A549 (cell line): ENCODE measurements around the gene INPP5K. TPM values are rescaled to one million over a fixed set of nuclear protein-coding genes. Genes with fewer than 3 reads are reported as not detected.

Experiments used
- ATAC-seq, 2 experiments: fragments of 200-7000 bp in 1 of 2; fragments of >200 bp in 1 of 2; cut with Nextera tagmentation in 1 of 2; cut with Tn5 transposase in 1 of 2; 3 replicates each; pipeline versions ENCODE4 v1.8.0 to v1.9.1; 2018 to 2020; ENCODE audit warnings: mild to moderate bottlenecking in 1 of 2, moderate library complexity in 1 of 2
- CTCF ChIA-PET: fragments of 300-600 bp; sonication (Branson Sonifier 250); formaldehyde crosslinking; extraction: SDS; loops from one replicate; lab custom pipeline; 2021; ENCODE audit warnings: antibody characterized with exemption, inconsistent platforms; lab: Yijun Ruan, JAX
- POLR2A ChIA-PET: fragments of 350-600 bp; formaldehyde crosslinking; extraction: SDS; loops from one replicate; lab custom pipeline; 2021; ENCODE audit warnings: antibody characterized with exemption, inconsistent platforms; lab: Yijun Ruan, JAX
- DNase-seq, 2 experiments: peaks; one replicate each; pipeline versions ENCODE4 v3.0.0 to v3.0.0-alpha.2; 2011 to 2016; ENCODE audit warnings: low read depth in 1 of 2, low spot score in 1 of 2
- FAIRE-seq: peaks from 2 replicates; lab custom pipeline; 2011; peaks lifted over from hg19 to GRCh38; lab: Jason Lieb, UNC
- H3K27ac ChIP-seq, 2 experiments: fragments of >200 bp; sonication (Bioruptor Twin); formaldehyde crosslinking; 3 replicates each; pipeline ENCODE4 v1.5.1; 2016 to 2017
- H3K4me1 ChIP-seq: fragments of >200 bp; sonication (Bioruptor Twin); formaldehyde crosslinking; 3 replicates; pipeline ENCODE4 v1.6.1; 2016
- H3K4me2 ChIP-seq: fragments of >200 bp; sonication (Bioruptor Twin); formaldehyde crosslinking; 3 replicates; pipeline ENCODE4 v1.6.1; 2016
- H3K4me3 ChIP-seq: fragments of >200 bp; sonication (Bioruptor Twin); formaldehyde crosslinking; 3 replicates; pipeline ENCODE4 v1.5.1; 2016
- H3K9me3 ChIP-seq: fragments of >200 bp; sonication (Bioruptor Twin); formaldehyde crosslinking; 3 replicates; pipeline ENCODE4 v1.6.1; 2016
- BHLHE40 ChIP-seq: IDR thresholded peaks from 2 replicates; pipeline ENCODE4 v1.6.1; 2012; ENCODE audit warnings: low read depth, low read length, inconsistent platforms
- CBX2 ChIP-seq: fragments of 200-600 bp; sonication (generic); IDR thresholded peaks from 2 replicates; pipeline ENCODE4 v1.6.1; 2016; ENCODE audit warnings: low read depth, mild to moderate bottlenecking, borderline replicate concordance
- CHD4 ChIP-seq: fragments of 200-600 bp; sonication (generic); IDR thresholded peaks from 2 replicates; pipeline ENCODE4 v1.6.1; 2016; ENCODE audit warnings: antibody characterized with exemption, mild to moderate bottlenecking, borderline replicate concordance
- EHF ChIP-seq: fragments of 250-450 bp; sonication (Bioruptor Pico); IDR thresholded peaks from 2 replicates; pipeline ENCODE4 v1.5.0; 2020; ENCODE audit warnings: mild to moderate bottlenecking
- FOXS1 ChIP-seq: fragments of 250-450 bp; sonication (Bioruptor Pico); IDR thresholded peaks from 2 replicates; pipeline ENCODE4 v1.5.0; 2020; ENCODE audit warnings: mild to moderate bottlenecking, moderate library complexity
- HEYL ChIP-seq: fragments of 250-450 bp; sonication (Bioruptor Pico); IDR thresholded peaks from 2 replicates; pipeline ENCODE4 v1.8.0; 2021; ENCODE audit warnings: mild to moderate bottlenecking, moderate library complexity
- HOXA7 ChIP-seq: fragments of 250-450 bp; sonication (Bioruptor Pico); IDR thresholded peaks from 2 replicates; pipeline ENCODE4 v1.5.0; 2020; ENCODE audit warnings: mild to moderate bottlenecking, moderate library complexity
- HOXB13 ChIP-seq: fragments of 250-450 bp; sonication (Bioruptor Pico); IDR thresholded peaks from 2 replicates; pipeline ENCODE4 v1.5.0; 2020; ENCODE audit warnings: low read depth, mild to moderate bottlenecking, moderate library complexity
- HOXB5 ChIP-seq: fragments of 250-450 bp; sonication (Bioruptor Pico); IDR thresholded peaks from 2 replicates; pipeline ENCODE4 v1.5.0; 2020; ENCODE audit warnings: mild to moderate bottlenecking, moderate library complexity
- JUNB ChIP-seq: fragments of >200 bp; sonication (Bioruptor Twin); formaldehyde crosslinking; IDR thresholded peaks from 2 replicates; pipeline ENCODE4 v1.6.1; 2016
- KDM1A ChIP-seq: fragments of 200-600 bp; sonication (generic); IDR thresholded peaks from 2 replicates; pipeline ENCODE4 v1.6.1; 2016; ENCODE audit warnings: low read depth, mild to moderate bottlenecking
- MAFK ChIP-seq: fragments of 450-650 bp; IDR thresholded peaks from 2 replicates; pipeline ENCODE4 v1.6.1; 2014; ENCODE audit not compliant: partially characterized antibody
- MAZ ChIP-seq: fragments of 150-350 bp; IDR thresholded peaks from 2 replicates; pipeline ENCODE4 v1.6.1; 2014; ENCODE audit warnings: antibody characterized with exemption, low read depth, low read length, borderline replicate concordance
- NFE2L2 ChIP-seq: fragments of 150-350 bp; conservative IDR thresholded peaks from 2 replicates; pipeline ENCODE4 v1.6.1; 2014; ENCODE audit warnings: low read length
- PHF8 ChIP-seq: fragments of 200-600 bp; sonication (generic); IDR thresholded peaks from 2 replicates; pipeline ENCODE4 v1.6.1; 2016; ENCODE audit warnings: low read depth, mild to moderate bottlenecking, antibody characterized with exemption, moderate library complexity, borderline replicate concordance
- RFX5 ChIP-seq: fragments of 450-650 bp; IDR thresholded peaks from 2 replicates; pipeline ENCODE4 v1.7.1; 2014; ENCODE audit warnings: antibody characterized with exemption, mild to moderate bottlenecking, moderate library complexity
- RNF2 ChIP-seq: fragments of 200-600 bp; sonication (generic); IDR thresholded peaks from 2 replicates; pipeline ENCODE4 v1.6.1; 2016; ENCODE audit warnings: low read depth, mild to moderate bottlenecking, antibody characterized with exemption, moderate library complexity, borderline replicate concordance
- SMC3 ChIP-seq: fragments of >200 bp; sonication (Bioruptor Twin); formaldehyde crosslinking; IDR thresholded peaks from 3 replicates; pipeline ENCODE4 v1.6.1; 2018; ENCODE audit warnings: inconsistent platforms
- SREBF2 ChIP-seq: fragments of 450-650 bp; IDR thresholded peaks from 2 replicates; pipeline ENCODE4 v1.6.1; 2014; ENCODE audit warnings: mild to moderate bottlenecking, moderate library complexity
- TFCP2L1 ChIP-seq: fragments of 250-450 bp; sonication (Bioruptor Pico); IDR thresholded peaks from 2 replicates; pipeline ENCODE4 v1.5.0; 2021; ENCODE audit warnings: mild to moderate bottlenecking
- ZC3H11A ChIP-seq: fragments of 450-650 bp; IDR thresholded peaks from 2 replicates; pipeline ENCODE4 v1.6.1; 2014; ENCODE audit warnings: antibody characterized with exemption, mild to moderate bottlenecking
- ZFP36 ChIP-seq: fragments of 450-650 bp; IDR thresholded peaks from 2 replicates; pipeline ENCODE4 v1.6.1; 2014; ENCODE audit warnings: borderline replicate concordance; ENCODE audit not compliant: partially characterized antibody
- WGBS: methylation state at CpG from one replicate; pipeline ENCODE4 v1.1.6; 2017; ENCODE audit errors: missing lambda C conversion rate; 5-methylcytosine and 5-hydroxymethylcytosine counted together
- polyA plus RNA-seq, 4 experiments: library from polyadenylated mRNA; depleted of rRNA in 3 of 4; stranded (reverse); fragments of >200 nt; fragmentation: RNase III in 1 of 4; extraction: RNeasy Plus Mini Kit Qiagen cat#74134 plus additional on column Dnase treatment in 1 of 4; gene quantifications; 2 replicates in 3 of 4; 3 replicates in 1 of 4; pipeline ENCODE4 v1.2.3, GENCODE V29; 2011 to 2017
- TF ChIP-seq, protein P1 (sequence below): fragments of 150-350 bp; IDR thresholded peaks from 2 replicates; pipeline ENCODE4 v1.6.1; 2014; ENCODE audit warnings: low read depth, mild to moderate bottlenecking, low read length
- TF ChIP-seq, protein P2 (sequence below): IDR thresholded peaks from 2 replicates; pipeline ENCODE4 v1.6.1; 2012
- TF ChIP-seq, protein P3 (sequence below): fragments of 450-650 bp; IDR thresholded peaks from 2 replicates; pipeline ENCODE4 v1.6.1; 2014; ENCODE audit warnings: antibody characterized with exemption
- TF ChIP-seq, protein P4 (sequence below): fragments of 250-450 bp; sonication (Bioruptor Pico); IDR thresholded peaks from 2 replicates; pipeline ENCODE4 v1.5.0; 2021; ENCODE audit warnings: mild to moderate bottlenecking, moderate library complexity, borderline replicate concordance
- TF ChIP-seq, protein P5 (sequence below): IDR thresholded peaks from 2 replicates; pipeline ENCODE4 v1.6.1; 2012
- TF ChIP-seq, protein P6 (sequence below): fragments of >200 bp; sonication (Bioruptor Twin); formaldehyde crosslinking; IDR thresholded peaks from 2 replicates; pipeline ENCODE4 v1.6.1; 2016

INPP5K gene
- polyA plus RNA-seq, 2 of the 4 experiments (the other 2 are of a cell fraction): 24.3 to 30.8 TPM

DNA sequence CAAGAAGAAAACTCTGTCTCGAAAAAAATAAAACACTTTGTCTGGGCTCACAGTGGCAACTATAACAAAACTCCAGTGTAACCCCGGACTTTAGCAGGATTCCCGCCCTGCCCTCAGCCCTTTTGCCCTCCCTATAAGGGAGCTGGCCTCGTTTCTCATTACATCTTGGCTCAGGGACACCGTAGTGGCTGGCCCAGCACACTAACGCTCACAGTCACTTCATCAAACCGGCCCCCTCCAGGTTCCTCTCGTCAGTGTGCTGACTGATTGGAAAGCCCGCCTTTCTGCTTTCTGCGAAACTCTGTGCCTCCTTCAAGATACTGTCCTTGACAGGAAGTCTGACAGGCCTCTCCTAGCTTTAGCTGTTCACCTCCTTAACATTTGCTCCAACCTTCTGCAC, 12.7 kb downstream of the INPP5K start:
- no peak overlapping the region for H3K4me3 ChIP-seq
- no peaks in the 10 kb centered on the region for H3K4me1 ChIP-seq
- TF ChIP-seq FOXS1 (CRISPR knock-in tag): no peak
- TF ChIP-seq, protein P1, sequence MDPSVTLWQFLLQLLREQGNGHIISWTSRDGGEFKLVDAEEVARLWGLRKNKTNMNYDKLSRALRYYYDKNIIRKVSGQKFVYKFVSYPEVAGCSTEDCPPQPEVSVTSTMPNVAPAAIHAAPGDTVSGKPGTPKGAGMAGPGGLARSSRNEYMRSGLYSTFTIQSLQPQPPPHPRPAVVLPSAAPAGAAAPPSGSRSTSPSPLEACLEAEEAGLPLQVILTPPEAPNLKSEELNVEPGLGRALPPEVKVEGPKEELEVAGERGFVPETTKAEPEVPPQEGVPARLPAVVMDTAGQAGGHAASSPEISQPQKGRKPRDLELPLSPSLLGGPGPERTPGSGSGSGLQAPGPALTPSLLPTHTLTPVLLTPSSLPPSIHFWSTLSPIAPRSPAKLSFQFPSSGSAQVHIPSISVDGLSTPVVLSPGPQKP: no peak
- no peak for TF ChIP-seq KDM1A
- TF ChIP-seq, protein P2, sequence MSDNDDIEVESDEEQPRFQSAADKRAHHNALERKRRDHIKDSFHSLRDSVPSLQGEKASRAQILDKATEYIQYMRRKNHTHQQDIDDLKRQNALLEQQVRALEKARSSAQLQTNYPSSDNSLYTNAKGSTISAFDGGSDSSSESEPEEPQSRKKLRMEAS: no peak
- TF ChIP-seq MAFK: no peak
- no peak for TF ChIP-seq CHD4
- TF ChIP-seq BHLHE40: no peak
- TF ChIP-seq RFX5: no peak
- TF ChIP-seq HOXB5 (CRISPR knock-in tag): no peak
- TF ChIP-seq, protein P3, sequence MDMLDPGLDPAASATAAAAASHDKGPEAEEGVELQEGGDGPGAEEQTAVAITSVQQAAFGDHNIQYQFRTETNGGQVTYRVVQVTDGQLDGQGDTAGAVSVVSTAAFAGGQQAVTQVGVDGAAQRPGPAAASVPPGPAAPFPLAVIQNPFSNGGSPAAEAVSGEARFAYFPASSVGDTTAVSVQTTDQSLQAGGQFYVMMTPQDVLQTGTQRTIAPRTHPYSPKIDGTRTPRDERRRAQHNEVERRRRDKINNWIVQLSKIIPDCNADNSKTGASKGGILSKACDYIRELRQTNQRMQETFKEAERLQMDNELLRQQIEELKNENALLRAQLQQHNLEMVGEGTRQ: no peak
- no peak for TF ChIP-seq ZFP36
- no peak for TF ChIP-seq HOXA7 (CRISPR knock-in tag)
- WGBS: 90% methylated on average over 10 of the region's 10 CpGs
- ATAC-seq (no peak), DNase-seq (no peak), FAIRE-seq (no peak)
- ChIA-PET CTCF (interaction anchor here (0.6 to 5.4 kb wide), 4 partner anchors 11 to 143 kb away, joined by 3 to 49 read pairs (median 6); partner anchors contain the start of genes INPP5K and MYO1C), POLR2A (interaction anchor here (4.1 kb wide), 1 partner anchor 13 kb away, joined by 19 read pairs; the partner anchor contains the start of gene INPP5K)
- H3K27ac ChIP-seq: no peak overlapping the region
- H3K9me3 ChIP-seq: no peaks in the 10 kb centered on the region
- H3K4me2 ChIP-seq: no peak overlapping the region

DNA sequence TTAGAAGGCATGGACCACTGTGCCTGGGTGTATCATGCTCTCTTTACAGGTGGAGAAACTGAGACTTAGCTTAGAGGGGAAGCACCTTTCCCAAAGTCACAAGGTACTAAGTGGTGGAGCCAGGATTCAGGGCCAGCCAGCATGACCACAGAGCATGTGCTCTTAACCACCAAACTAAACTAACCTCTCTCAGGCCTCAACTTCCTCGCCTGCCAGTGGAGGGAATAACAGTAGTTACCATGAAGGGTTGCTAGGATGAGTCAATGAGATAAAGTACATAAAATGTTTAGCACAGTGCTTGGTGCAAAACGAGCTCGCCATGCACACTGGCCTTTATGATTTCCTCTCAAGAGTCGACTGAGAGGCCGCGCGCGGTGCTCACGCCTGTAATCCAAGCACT, 17.5 kb downstream of the INPP5K start:
- Histone ChIP-seq H3K4me2 (no peak overlapping the region), H3K27ac (no peak overlapping the region), H3K9me3 (no peaks in the 10 kb centered on the region), H3K4me3 (no peak overlapping the region), H3K4me1 (no peaks in the 10 kb centered on the region)
- no peak for FAIRE-seq
- TF ChIP-seq JUNB (no peak), KDM1A (no peak), TFCP2L1 (CRISPR knock-in tag) (no peak), RNF2 (no peak), MAZ (no peak), RFX5 (no peak), PHF8 (no peak), SMC3 (no peak), MAFK (no peak), HEYL (CRISPR knock-in tag) (no peak), ZC3H11A (no peak), NFE2L2 (no peak), HOXB13 (CRISPR knock-in tag) (no peak), BHLHE40 (no peak), SREBF2 (no peak), EHF (CRISPR knock-in tag) (no peak), CBX2 (no peak)
- TF ChIP-seq, protein P4, sequence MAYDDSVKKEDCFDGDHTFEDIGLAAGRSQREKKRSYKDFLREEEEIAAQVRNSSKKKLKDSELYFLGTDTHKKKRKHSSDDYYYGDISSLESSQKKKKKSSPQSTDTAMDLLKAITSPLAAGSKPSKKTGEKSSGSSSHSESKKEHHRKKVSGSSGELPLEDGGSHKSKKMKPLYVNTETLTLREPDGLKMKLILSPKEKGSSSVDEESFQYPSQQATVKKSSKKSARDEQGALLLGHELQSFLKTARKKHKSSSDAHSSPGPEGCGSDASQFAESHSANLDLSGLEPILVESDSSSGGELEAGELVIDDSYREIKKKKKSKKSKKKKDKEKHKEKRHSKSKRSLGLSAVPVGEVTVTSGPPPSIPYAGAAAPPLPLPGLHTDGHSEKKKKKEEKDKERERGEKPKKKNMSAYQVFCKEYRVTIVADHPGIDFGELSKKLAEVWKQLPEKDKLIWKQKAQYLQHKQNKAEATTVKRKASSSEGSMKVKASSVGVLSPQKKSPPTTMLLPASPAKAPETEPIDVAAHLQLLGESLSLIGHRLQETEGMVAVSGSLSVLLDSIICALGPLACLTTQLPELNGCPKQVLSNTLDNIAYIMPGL (CRISPR knock-in tag): no peak
- TF ChIP-seq, protein P5, sequence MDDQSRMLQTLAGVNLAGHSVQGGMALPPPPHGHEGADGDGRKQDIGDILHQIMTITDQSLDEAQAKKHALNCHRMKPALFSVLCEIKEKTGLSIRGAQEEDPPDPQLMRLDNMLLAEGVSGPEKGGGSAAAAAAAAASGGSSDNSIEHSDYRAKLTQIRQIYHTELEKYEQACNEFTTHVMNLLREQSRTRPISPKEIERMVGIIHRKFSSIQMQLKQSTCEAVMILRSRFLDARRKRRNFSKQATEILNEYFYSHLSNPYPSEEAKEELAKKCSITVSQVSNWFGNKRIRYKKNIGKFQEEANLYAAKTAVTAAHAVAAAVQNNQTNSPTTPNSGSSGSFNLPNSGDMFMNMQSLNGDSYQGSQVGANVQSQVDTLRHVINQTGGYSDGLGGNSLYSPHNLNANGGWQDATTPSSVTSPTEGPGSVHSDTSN: no peak
- TF ChIP-seq, protein P6, sequence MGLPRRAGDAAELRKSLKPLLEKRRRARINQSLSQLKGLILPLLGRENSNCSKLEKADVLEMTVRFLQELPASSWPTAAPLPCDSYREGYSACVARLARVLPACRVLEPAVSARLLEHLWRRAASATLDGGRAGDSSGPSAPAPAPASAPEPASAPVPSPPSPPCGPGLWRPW: no peak
- 86% methylated on average over 9 of the region's 9 CpGs for WGBS
- ATAC-seq: no peak
- POLR2A ChIA-PET: interaction anchor here (1.3 kb wide), 1 partner anchor 18 kb away, joined by 10 read pairs; the partner anchor contains the start of gene INPP5K
- DNase-seq: no peak
- CTCF ChIA-PET: interaction anchor here (2.0 to 7.0 kb wide), 3 partner anchors 10 to 16 kb away, joined by 8 to 68 read pairs (median 10); partner anchors contain the start of gene INPP5K
